ENCODE results near the gene GPR42.

DNA sequence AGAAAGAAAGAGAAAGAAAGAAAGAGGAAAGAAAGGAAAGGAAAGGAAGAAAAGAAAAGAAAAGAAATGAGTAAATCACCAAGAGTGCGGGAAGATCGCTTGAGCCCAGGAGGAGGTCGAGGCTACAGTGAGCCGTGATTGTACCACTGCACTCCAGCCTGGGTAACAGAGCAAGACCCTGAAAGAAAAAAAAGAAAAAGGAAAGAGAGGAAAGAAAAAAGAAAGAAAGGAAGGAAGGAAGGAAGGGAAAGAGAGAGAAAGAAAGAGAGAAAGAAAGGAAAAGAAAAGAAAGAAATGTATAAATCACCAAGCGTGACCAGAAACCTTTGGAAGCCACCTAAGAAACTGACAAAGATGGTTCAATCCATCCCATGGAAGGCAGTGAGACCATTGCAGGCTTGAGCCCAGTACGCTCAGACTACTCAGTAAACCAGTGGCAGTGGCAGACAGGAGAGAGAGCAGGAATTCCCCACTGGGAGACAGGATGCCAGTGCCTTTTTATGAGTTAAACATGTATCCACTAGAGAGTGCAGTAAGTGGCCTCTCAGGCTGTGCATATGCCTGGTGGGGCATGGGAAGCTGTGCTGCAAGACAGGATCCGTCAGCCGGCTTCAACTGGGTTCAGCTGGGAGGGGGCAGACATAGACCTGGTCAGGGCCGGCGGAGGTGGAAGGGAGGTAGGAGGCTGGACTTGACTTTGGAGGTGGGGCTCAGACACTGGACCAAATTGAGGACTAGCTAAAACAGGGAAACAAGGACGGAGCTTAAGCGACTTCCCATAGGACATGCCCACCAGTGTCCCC, 4.8 kb downstream of the GPR42 start:
- TF ChIP-seq, protein P1, sequence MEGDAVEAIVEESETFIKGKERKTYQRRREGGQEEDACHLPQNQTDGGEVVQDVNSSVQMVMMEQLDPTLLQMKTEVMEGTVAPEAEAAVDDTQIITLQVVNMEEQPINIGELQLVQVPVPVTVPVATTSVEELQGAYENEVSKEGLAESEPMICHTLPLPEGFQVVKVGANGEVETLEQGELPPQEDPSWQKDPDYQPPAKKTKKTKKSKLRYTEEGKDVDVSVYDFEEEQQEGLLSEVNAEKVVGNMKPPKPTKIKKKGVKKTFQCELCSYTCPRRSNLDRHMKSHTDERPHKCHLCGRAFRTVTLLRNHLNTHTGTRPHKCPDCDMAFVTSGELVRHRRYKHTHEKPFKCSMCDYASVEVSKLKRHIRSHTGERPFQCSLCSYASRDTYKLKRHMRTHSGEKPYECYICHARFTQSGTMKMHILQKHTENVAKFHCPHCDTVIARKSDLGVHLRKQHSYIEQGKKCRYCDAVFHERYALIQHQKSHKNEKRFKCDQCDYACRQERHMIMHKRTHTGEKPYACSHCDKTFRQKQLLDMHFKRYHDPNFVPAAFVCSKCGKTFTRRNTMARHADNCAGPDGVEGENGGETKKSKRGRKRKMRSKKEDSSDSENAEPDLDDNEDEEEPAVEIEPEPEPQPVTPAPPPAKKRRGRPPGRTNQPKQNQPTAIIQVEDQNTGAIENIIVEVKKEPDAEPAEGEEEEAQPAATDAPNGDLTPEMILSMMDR (IDR thresholded peaks at IDR 0.05; ENCODE audit: poor library complexity): no peak
- no peak for TF ChIP-seq EZH2phosphoT487 (IDR thresholded peaks at IDR 0.05; ENCODE audit: low read depth, severe bottlenecking, unreplicated experiment)
- TF ChIP-seq EZH2 (IDR thresholded peaks at IDR 0.05; ENCODE audit: borderline replicate concordance): no peak

Data from hepatocyte (in vitro differentiated cells).